Midbrain (tissue), 1 donor: Measurements from ENCODE around the gene ILK.

Source experiments
- DNase-seq: peaks from one replicate; lab custom pipeline; 2025; lab: John Stamatoyannopoulos, UW

The ILK gene

GRCh38 chr11:6656936-6657335 is 53.4 kb downstream of the ILK start:
- DNase-seq: no peak

DNA sequence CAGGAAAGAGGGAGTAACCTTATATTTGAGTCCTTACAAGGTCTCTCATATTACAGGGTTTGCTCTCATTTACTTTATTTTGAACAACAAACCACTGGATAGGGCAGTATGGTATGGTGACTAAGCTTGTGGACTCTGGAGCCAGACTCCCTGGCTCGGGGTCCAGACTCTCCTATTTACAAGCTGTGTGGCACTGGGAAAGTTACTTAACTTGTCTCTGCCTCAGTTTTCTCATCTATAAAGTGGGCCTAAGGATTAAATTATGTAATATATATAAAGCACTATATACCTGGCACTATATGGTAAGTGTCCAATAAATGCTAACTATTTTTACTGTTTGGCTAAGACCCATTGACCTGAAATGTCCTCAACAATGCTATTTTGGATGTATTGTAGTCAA is 53.8 kb downstream of the ILK start:
- no peak for DNase-seq

- no peak for DNase-seq
These were observed 55.1 kb downstream of the ILK start for GRCh38 chr11:6658647-6659046.
